ENCODE data around the gene TBX10.
A peak's percentile ranks its signal among the peaks of the same experiment; 100 is the strongest.

DNA sequence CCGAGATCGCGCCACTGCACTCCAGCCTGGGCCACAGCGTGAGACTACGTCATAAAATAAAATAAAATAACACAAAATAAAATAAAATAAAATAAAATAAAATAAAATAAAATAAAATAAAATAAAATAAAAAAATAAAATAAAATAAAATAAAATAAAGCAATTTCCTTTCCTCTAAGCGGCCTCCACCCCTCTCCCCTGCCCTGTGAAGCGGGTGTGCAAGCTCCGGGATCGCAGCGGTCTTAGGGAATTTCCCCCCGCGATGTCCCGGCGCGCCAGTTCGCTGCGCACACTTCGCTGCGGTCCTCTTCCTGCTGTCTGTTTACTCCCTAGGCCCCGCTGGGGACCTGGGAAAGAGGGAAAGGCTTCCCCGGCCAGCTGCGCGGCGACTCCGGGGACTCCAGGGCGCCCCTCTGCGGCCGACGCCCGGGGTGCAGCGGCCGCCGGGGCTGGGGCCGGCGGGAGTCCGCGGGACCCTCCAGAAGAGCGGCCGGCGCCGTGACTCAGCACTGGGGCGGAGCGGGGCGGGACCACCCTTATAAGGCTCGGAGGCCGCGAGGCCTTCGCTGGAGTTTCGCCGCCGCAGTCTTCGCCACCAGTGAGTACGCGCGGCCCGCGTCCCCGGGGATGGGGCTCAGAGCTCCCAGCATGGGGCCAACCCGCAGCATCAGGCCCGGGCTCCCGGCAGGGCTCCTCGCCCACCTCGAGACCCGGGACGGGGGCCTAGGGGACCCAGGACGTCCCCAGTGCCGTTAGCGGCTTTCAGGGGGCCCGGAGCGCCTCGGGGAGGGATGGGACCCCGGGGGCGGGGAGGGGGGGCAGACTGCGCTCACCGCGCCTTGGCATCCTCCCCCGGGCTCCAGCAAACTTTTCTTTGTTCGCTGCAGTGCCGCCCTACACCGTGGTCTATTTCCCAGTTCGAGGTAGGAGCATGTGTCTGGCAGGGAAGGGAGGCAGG, 56.0 kb downstream of the TBX10 start, which contains the start of gene GSTP1:
- peak; percentile 87 to 96 for TF ChIP-seq POLR2A (IDR thresholded peaks at IDR 0.05)
- TF ChIP-seq, protein P1, sequence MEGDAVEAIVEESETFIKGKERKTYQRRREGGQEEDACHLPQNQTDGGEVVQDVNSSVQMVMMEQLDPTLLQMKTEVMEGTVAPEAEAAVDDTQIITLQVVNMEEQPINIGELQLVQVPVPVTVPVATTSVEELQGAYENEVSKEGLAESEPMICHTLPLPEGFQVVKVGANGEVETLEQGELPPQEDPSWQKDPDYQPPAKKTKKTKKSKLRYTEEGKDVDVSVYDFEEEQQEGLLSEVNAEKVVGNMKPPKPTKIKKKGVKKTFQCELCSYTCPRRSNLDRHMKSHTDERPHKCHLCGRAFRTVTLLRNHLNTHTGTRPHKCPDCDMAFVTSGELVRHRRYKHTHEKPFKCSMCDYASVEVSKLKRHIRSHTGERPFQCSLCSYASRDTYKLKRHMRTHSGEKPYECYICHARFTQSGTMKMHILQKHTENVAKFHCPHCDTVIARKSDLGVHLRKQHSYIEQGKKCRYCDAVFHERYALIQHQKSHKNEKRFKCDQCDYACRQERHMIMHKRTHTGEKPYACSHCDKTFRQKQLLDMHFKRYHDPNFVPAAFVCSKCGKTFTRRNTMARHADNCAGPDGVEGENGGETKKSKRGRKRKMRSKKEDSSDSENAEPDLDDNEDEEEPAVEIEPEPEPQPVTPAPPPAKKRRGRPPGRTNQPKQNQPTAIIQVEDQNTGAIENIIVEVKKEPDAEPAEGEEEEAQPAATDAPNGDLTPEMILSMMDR (IDR thresholded peaks at IDR 0.05) = peak; percentile 42 to 95 (median 76)
